Mammary epithelial cell (primary cell): ENCODE measurements around the gene CLDN7.

ENCODE experiments used
- CTCF ChIP-seq, 2 donors: IDR thresholded peaks in 1 of 2; conservative IDR thresholded peaks in 1 of 2; 2 replicates each; pipeline ENCODE4 v1.5.1; 2011 to 2012; ENCODE audit warnings: inconsistent platforms in 2 of 2, low read length in 2 of 2, mild to moderate bottlenecking in 2 of 2, control low read depth in 1 of 2, low read depth in 1 of 2; ENCODE audit not compliant: insufficient read depth in 1 of 2; ENCODE audit errors: extremely low read depth in 1 of 2
- EZH2 ChIP-seq: IDR thresholded peaks from 2 replicates; pipeline ENCODE4 v1.6.1; 2012; ENCODE audit warnings: low read length, inconsistent platforms, borderline replicate concordance

- TF ChIP-seq CTCF (conservative IDR thresholded peaks at IDR 0.05 in 1 of 2, IDR thresholded peaks at IDR 0.05 in 1 of 2; ENCODE audit: extremely low read depth in 1 of 2, insufficient read depth in 1 of 2, low read depth in 1 of 2, low read length in 2 of 2) (no peak), EZH2 (no peak)
Observed at GRCh38 chr17:7308625-7309433, 46.6 kb upstream of the CLDN7 start.
